GM21619 (cell line): ENCODE results near the gene PSMC1.

ENCODE experiments used
- ATAC-seq: cut with Tn5 transposase; IDR thresholded peaks from one replicate; pipeline ENCODE4 v1.9.1; 2021; ENCODE audit not compliant: unreplicated experiment

The PSMC1 gene

DNA sequence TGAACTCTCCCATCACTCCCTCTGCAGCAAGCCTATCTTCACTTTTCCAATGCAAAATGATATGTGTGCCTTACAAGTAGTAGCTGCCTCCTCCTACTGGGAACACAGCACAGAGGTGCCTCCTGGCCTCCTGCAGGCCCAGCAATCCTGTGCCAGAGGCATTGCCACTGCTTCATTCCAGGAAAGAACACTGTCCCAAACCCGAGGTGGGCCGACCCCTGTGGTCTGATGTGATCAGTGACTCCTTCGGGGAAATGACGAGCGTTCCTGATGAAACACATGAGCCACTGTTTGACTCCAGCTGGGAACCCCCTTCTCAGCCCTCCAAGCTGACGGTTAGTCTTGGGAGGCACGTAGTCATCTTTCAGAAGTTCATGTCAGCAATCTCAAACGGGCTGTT lies 19.5 kb downstream of the PSMC1 start:
- ATAC-seq, result no peak

DNA sequence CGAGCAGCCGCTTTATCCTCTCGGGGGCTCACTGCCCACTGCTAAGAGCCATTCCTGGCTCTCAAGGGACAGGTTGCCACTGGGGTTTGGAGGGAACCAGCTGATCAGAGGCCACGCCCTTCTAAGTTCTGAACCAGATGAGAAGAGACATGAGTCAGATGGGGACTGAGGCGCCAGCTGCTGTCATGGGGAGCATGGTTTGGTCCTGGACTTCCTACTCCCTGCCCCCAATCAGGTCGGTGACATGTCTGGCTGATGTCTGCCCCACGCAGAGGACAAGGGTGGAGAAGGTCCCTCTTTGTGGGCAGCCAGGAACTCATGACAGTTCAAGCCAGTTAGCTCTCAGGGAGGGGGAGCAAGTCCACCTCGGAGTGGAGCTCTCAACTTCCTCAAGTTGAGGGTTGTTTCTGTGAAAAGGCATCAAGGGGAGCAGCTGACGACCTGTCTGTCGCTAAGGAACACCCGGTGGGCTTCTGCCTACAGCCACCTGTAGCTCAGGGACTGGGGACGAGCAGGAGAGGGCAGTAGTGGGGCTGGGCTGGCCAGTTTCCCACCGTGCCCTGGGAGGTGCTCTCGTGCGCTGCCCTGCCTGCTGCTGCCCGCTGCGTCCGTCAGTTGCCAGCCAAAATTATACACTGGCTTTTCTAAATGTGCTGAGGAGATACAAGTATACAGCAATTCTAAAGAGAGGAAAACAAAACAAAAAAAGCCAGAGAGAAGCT lies 20.5 kb downstream of the PSMC1 start:
- ATAC-seq, result no peak

DNA sequence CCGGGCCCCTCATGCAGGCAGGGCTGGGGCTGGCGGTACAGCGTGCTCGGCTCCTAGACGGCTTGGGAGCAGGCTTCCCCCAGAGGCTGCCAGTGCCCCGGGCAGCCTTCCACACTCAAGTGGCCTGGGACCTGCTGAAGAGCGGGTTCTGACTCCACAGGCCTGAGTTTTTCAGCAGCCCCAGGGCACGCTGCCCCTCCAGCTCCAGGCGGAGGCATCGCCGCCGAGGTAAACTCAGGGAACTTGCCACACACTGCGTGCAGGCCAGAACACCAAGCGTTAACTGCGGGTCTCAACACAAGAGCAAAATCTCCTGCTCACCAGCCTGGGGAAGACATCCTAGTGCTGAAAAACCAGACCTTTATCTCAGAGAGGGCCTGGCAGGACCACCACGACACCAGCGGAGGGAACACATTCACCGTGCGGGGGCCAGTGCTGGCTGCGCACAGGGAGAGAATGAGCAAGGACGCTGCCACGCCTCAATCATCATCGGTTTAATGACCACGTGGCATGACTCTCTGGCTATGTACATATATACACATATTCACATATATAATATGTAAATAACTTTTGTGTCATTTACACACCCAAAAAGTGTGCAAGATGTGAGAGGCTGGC lies 21.3 kb downstream of the PSMC1 start:
- no peak for ATAC-seq

DNA sequence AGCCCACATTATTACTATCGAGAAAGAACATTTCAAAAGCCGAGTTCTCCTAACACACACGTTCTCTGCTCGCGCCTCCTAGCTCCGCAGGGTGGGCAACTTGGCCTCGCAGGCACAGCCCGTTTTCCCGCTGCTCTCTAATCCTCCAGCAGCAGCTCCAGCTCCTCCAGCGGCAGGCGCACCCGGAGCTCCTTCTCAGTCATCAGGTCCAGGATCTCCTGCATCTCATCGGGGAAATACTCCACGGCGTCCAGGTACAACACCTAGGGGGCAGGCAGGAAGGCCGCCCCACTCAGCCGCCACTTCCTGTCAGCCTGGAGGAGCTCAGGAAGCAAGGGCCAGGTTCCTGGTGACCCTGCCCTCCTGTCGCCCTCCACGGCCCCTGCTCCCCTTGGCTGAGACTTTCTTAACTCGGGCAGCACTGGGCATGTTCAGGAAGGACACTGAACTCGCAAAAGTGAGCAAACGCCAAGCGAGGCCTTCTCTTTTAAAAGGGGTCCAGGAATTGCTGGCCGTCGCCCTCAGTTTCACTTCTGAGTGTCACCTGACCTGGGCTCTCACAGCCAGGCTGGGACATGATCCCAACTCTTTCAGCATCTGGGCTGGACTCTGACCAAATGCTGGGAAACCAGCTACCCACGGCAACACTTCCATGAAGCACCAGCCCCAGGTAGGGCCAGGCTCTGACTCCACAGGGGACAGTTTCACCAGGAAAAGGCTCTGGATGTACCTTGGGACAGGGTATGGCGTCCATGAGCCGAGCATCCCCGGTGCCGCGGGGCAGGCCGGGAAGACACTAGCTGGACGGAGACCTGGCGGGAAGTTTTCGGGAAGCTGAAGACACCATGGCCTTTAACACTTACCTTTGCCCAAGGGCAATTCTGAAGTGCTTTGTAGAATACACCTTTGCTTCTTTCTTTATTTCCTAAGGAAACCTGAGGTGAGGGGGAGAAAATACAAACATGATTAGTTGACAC lies 22.1 kb downstream of the PSMC1 start:
- no peak for ATAC-seq

DNA sequence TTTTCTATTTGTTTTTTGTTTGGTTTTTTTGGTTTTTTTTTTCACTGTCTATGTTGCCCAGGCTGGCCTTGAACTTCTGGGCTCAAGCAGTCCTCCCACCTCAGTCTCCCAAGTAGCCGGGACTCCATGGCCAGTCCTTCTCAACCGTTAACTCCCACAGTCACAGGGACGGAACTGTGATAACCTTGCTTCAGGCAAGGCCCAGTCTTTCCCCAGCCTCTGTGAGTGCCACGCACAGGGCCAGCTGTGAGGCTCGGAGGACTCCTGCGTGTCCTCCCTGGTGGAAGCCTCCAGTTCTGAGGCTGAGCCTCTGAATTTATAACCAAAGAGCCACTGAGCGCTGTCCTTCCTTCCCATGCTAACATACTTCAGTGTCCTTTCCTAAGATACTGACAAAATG lies 23.7 kb downstream of the PSMC1 start:
- ATAC-seq, result no peak

DNA sequence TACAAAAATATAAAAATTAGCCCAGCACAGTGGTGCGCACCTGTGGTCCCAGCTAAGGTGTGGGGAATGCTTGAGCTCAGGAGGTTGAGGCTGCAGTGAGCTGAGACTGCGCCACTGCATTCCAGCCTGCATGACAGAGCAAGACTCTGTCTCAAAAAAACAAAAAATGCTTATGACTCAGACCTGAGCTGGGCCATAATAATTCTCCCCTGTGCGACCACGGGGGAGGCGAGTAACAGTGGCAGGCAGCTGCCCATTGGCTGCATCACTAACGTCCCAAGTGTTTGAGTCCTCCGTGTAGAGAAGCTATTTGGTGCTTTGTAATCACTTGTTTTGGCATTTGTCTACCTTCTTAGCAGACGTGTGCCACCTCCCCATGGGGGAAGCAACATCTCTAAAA lies 24.9 kb downstream of the PSMC1 start:
- ATAC-seq, result no peak

DNA sequence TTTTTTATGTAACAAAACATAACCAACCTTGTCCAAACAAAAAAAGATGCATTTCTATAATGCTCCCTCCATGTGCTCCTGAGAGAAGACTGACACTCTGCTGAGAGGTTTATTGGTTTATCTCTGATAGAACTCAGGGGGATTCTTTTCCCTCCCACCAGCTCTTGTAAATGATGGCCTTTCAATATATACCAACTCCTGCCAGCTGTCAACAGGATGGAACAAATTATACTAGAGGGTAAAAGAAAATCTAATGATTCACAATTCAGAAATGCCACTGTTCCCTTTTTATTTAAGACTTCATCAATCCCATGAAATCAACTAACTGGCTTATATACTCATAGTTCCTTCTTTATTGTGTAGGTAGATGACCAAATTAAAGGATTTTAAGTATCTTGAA lies 25.4 kb downstream of the PSMC1 start:
- ATAC-seq, result no peak

DNA sequence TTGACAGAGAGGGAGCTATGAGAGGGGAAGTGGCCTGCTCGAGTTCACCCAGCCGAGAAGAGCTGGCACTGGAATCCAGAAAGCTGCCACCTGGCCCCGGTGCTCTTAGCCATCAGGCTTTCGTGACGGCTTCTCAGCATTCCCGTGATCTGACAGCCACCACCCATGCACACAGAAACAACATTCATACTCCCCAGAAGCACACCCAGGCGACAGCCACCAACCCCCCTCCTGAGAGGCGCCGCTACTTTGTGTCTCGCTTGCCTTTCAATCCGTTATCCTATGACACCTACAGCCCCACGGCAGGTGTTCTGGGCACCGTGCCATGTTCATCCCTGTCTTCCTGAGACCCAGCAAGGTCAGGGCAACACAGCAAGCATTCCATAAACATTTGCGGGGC lies 31.4 kb downstream of the PSMC1 start:
- no peak for ATAC-seq

DNA sequence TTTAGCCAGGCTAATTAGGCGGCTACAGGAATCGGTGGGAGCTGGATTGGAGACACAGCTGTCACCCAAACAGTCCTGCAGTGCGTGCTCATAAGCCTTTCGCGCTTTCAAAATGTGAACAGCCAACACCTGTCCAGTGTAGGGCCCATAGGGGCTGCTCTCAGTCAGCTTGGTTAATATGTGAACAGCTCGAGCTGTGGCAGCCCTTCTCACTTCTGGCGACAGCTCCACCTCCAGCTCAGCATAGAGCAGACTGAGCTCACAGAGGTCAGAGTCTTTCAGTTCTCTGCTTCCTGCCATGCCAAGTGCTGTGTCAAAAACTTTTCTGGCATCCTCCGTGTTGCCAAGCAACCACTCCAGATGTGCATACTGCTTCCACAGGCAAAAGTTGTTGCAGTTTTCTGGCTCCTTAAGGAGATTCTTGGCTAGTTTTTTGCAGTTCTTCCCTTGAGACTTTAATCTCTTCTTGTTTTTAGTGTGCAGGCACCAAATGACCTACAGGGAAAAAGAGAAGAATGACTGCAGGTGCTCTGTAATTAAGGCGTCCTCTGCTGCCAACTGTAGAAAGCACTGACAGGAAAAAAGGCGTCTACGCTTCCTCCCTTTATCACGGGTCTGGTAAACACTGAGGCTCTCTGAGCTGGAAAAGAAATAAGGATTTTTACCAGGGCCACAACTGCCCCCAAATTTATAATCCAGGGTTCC lies 32.5 kb downstream of the PSMC1 start:
- peak; percentile 99 for ATAC-seq

DNA sequence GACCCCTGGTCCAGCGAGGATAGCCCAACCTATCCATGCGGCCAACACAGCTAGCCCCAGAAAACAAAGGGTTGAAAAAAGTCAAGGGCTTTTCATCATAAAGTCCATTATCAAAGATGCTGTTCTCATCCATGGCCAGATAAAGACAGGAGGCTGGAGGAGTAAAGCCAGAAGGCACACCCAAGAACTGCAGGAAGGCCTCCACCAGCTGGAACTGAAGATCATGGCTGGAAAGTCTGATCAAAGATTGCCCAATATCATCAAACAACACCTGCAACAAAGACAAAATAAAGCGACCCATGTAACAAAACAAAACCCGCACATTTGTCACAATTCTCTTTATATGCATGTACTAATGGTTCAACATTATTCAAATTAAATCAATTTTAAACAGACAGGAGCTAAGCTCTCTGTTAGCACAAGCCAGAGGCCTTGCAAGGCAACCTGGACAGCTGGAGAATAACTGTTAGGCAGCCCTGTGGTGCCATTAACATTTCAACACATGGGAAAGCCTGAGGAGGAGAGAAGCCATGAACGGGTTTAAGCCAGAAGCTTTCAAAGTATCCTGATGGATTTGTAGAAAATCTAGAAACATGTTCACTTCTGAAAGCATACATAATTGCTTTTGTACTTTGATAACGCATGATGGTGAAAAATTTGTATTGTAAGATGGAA lies 34.1 kb downstream of the PSMC1 start:
- ATAC-seq, result no peak

DNA sequence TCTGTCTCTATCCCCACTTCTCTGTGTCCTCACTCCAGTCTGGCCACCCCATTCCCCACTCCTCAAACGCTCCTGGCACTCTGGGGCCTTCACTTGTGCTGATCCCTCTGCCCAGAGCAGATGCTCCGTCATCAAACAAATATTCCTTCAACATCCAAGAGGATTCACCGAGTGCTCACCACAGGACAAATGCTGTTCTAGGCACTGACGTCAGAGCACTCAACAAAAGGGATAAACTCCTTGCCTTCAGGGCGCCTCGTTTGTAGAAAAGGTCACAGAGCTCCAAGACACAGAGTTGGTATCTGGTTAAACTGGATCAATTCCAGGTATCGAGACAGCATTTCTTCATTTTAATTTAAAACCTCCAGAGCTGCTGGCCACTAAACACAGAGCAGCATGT lies 35.3 kb downstream of the PSMC1 start:
- ATAC-seq, result no peak

DNA sequence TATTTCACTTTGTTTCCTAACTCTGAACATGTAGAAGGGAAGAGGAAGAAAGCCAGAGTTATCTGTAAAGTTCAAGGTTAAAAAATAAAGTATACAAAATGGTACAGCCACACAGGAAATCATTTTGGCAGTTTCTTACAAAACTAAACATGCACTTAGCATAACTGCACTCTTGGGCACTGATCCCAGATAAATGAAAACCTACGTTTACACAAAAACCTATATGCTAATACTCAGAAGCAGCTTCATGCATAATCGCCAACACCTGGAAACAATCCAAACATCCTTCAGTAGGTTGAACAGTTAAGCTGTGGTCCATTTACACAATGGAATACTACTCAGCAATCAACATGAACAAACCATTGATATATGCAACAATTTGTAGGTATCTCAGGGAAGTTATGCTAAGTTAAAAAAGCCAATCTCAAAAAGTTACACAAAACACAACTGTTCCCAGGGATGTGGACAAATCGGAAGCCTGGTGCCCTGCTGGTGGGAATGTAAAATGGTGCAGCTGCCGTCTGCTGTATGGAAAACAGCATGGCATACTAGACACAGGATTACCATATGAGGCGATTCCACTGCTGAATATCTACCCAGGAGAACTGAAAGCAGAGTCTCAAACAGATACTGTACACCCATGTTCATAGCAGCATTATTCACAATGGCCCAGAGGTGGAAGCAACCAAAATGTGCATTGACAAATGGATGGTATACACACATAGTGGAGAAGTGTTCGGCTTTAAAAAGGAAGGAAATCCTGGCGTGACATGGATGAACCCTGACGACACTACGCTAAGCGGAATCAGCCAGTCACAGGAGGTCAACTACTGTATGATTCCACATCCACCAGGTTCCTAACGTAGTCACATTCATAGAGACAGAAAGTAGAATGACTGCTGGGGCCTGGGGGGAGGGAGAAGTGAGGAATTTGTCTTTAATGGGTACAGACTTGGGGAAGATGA lies 37.7 kb downstream of the PSMC1 start:
- no peak for ATAC-seq

DNA sequence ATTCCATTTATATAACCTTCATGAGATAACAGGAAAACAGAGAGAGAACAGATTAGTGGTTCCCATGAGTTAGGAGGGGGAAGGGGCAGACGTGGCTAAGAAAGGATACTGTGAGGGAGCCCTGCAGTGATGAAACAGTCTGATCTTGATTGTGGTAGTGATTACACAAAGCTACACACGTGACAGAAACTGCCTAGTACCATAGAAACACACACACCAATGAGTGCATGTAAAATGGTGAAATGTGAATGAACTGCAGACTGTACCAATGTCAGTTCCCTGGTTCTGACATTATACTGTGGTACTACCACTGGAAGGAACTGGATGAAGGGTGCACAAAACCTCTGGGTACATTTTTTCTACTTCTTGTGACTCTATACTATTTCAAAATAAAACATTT lies 38.5 kb downstream of the PSMC1 start:
- ATAC-seq, result no peak

DNA sequence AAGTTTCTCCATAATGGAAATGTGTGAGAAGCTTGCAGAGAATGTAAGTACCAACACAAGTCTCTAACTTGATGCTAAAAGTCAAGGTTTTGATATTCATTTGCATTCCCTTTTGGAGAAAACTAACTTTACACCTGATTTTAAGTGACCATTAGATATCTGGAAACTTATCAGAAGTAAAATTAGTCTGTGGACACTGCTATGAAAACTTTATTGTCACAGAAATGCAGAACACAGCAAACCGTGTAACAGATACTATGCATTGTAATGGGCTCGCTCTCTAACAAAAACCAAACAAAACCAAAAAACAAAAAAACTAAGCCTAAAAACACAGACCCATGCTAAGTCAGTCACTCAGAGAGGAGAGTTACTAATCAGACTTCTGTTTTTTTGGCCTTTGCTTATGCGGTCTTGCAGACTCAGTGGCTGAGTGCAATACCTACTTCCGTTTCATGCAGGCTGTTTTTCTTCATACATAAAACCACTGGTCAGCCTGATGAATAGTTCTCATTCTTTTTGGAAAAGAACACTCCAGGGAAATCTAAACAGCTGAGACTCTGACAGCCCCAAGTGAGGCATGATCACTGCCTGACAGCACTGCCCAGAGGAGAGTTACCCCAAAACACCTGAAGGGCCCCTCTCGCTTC lies 39.6 kb downstream of the PSMC1 start:
- no peak for ATAC-seq

DNA sequence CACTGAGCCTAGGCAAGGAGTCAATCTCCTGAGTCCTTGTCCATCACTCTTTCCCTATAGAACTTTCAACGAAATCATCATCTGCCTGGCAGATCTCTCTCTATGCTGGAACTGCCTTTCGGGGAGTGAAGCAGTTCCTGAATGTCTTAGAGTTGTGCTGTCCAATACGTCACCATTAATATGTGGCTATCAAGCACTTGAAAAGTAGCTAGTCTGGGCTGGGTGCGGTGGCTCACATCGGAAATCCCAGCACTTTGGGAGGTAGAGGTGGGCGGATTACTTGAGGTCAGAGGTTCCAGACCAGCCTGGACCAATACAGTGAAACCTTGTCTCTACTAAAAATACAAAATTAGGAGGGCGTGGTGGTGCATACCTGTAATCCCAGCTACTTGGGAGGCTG lies 40.3 kb downstream of the PSMC1 start:
- no peak for ATAC-seq

DNA sequence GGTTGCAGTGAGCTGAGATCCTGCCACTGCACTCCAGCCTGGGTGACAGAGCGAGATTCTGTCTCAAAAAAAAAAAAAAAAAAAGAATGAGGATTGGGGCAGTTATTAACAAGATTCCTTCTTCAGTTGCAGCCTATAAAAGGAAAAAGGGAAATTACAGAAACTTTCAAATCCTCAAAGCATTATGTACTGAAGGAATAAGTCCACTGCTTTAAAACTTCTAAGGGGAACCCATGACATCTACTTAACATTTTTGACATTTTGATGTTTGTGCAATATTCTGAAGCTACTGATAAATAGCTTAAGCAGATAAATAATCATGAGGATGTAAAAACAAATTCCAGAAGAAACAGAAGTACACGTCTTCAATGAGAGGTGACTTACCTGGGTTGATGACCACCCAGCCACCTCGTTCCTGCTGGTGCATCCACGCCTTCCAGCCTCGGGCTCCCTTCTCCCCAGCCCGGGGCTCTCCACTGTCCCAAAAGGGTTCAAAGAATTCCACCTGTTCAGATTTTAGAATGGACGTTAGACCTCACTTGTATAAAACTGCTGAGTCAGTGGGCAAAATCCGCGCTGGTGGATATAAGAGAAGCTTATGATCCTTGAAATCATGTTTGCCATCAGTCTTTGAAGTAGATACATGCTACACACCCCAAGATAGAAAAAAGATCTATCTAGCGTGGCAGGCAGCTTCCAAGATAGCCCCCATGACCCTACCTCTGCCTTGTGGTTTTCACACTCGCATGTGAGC lies 41.7 kb downstream of the PSMC1 start:
- ATAC-seq, result no peak

DNA sequence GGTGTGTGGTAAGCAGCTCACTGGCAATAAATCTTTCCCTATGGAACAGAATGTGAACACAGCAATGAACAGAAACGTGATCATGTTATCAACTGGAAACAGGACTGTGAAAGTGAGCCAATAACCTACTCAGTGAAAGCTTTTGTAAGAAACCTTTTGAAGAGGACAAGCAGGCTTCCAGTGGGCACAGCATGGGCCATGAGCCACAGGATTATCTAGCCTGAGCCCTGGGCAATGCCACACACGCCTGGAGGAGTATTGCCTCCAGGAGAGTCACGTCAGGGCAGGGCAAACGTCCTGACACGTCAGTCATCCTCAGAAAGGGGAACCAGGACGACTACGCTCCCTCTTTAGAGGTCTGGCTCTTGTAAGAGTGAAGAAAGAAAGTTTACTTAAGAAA lies 43.1 kb downstream of the PSMC1 start:
- no peak for ATAC-seq

DNA sequence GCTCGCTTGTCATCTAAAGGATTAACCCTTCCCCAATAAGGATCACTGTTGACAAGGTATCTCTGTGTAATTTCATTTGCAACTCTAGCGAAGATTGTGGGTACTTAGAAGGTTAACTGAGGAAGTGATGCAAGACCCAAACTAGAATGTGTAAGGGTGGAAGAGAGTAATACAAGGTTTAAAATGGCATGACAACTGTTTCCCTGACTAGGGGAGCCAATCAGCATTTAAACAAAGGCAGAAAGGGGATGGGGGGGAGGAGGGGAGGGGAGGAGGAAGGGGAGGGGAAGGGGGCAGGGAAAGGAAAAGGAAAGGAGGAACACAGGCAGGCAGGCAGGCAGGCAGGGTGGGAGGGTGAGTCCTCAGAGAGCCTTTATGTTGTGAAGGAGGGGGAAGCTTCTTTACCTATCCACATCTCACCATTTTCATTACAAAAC lies 44.3 kb downstream of the PSMC1 start:
- ATAC-seq, result no peak
